Islet of Langerhans (tissue), 1 donor: ENCODE data around the gene FOXN1.

Source experiments
- FAIRE-seq: peaks from one replicate; lab custom pipeline; 2011; peaks lifted over from hg19 to GRCh38; lab: Jason Lieb, UNC

Gene FOXN1

DNA sequence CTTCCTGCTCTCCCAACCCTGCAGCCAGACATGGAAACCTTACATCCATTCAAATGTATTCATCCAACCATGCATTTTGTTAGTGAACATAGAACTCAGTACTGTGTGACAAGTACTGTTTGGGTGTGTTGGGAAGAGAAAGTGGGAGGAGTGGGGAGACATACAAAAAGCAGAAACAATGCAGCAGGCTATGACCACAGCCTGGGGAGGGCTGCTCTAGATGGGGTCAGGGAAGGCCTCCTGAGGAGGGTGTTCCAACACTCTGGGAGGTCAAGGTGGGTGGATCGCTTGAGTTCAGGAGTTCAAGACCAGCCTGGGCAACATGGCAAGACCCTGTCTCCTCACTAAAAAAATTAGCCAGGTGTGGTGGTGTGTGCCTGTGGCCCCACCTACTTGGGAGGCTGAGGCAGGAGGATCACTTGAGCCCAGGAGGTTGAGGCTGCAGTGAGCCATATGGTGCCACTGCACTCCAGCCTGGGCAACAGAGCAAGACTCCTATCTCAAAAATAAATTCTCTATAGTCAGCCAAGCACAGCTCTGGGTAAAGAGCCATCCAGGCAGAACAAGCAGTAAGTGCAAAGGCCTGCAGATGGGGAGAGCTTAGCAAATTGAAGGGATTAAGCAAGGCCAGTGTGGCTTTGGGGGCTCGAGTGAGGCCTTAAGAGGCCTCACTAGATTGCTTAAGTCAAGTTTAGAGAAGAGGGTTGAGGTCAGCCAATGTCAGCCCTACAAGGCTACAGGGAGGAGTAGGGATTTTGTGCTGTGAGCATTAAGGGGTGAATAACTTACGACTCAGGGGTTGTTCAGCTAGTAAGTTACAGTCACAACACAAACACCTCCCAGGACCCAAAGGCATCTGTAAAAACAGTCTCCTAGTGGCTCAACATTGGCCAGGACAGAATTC is 27.2 kb upstream of the FOXN1 start:
- FAIRE-seq: no peak

DNA sequence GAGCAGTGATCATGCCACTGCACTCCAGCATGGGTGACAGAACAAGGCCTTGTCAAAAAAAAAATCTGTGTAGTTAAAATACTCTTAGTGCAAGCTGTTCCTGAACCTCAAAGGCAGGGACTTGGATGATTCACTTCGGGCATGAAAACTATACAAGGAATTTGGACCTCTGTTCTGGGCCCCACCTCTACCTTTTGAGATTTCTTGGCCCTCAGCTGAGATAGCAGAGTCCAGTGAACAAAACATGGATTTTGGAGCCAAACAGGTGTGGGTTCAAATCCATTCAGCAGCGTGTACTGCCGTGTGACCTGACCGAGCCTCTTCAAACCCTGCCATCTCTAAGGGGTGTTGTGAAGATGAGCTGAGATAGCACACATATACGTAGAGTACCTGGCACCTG is 25.9 kb upstream of the FOXN1 start:
- FAIRE-seq: no peak

DNA sequence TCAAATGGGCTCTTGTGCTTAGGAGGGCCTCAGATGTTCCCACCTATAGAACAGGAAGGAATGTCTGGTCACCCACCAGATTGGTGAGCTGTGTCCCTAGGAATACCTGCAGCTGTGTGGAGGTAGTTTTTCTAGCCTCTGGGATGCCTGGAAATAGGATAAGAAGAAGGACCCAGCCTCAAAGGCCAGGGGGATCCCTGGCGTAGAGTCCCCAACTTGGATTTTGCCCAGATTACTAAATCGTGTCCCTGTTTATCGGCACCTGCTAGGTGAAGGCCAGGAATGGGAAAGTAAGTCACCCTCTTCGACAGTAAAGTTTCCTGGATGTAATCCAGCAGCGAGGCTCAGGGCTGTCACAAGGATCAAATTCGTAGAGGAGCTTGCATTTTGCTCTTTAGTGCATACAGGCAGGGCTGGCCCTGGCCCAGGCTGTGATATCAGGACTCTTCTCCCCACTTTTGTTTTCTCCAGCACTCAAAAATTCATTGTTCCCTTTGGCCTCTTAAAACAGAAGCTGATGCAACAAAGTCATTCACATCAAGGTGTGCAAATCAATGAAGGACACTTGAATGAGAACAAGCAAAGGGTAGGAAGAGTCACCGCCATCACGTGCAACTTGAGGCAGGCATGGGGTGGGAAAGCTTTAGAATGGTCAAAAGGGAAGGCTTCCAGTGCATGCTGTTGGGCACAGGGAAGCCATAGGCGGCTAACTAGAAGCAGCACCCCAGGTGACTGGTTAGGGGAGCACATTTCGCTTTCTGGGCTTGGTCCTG is 25.2 kb upstream of the FOXN1 start:
- no peak for FAIRE-seq

DNA sequence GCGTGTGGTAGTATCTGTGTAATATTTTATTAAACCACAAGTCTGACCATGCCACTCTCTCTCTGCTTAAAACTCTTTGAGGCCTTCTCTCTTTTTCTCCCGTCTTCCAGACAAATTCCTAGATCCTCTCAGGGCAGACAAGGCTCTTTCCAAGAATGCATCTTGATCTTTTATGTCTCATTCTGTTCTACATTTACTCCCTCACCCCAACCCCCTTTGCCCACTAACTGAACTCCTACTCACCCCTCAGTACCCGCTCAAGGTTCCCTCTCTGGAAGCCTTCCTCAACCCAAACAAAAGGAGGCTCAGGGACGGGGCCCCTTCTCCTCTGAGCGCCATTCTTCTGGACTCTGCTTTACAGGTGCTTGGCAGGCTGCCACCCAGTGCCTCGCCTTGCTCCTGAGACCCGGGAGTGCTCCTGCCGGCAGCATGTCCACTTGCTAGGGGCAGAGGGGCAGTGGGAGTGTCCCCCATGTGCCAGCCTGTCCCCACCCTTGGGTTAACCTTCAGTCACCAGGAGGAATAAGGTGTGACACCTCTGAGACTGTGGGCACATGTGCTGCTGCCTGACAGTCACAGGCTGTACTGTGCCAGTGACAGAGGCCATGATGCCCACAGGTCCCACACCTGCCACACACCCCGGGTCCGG is 23.5 kb upstream of the FOXN1 start:
- FAIRE-seq: no peak

DNA sequence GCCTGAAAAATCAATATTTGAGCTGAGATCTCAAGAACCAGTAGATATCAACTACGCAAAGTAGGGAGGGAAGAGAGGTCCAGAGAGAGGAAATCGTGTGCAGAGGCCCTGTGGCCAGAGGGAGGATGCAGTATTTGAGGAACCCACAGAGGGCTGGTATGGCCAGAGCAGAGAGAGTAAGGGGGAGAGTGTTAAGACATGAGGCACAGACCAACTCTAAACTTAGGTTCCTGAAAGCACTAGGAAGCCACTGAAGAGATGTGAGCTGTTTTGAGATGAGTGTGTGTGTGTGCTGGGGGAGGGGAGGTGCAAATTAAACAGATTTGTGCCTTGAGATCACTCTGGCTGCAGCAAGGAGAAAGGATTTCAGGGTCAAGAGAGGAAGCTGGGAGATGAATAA is 21.9 kb upstream of the FOXN1 start:
- FAIRE-seq: no peak

DNA sequence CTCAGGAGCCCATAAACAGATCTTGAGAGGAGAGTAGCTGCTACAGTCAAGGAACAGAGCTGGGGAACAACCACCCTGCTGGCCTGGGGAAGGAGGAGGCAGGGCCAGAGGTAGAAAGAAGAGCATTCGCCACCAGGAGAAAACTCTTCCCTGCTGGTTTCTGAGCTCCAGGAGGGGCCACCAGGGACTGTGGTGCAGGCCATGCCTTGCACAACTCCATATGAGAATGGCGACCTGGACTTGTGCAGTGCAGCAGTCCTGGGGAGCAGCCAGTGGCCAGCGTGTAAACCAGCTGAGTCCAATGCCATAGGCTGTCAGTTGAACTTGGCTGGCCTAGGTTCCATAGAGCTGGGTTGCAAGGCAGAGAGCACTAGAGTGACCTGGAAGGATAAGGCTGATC is 21.1 kb upstream of the FOXN1 start:
- no peak for FAIRE-seq

DNA sequence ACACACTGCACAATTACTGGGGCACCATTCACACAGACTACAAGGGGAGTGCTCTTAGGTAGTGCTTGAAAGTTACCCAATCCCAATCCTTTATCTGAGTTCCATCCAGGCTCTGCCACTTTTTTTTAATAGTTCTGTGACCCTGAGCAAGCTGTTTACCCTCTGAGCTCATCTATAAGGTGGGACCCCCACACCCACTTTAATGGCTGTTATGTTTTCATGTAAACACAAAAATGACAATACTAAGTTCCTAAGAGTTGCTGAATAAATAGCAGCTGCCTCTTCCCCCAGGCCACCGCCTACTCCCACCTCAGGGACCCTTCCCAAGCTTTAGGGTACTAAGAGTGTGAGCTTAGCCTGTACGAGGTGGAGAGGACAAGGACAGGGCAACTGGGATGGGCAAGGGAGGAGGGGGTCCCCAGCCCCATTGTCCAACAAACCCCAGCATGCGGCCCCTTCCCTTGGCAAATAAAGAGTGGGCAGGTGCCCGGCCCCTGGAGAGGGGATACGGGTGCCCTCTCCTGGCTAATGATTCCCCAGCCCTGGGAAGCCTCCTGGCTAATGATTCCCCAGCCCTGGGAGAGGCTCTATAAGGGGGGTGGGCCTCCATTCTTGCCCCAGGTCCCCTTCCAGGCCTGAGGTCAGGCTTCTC is 18.1 kb upstream of the FOXN1 start:
- no peak for FAIRE-seq

DNA sequence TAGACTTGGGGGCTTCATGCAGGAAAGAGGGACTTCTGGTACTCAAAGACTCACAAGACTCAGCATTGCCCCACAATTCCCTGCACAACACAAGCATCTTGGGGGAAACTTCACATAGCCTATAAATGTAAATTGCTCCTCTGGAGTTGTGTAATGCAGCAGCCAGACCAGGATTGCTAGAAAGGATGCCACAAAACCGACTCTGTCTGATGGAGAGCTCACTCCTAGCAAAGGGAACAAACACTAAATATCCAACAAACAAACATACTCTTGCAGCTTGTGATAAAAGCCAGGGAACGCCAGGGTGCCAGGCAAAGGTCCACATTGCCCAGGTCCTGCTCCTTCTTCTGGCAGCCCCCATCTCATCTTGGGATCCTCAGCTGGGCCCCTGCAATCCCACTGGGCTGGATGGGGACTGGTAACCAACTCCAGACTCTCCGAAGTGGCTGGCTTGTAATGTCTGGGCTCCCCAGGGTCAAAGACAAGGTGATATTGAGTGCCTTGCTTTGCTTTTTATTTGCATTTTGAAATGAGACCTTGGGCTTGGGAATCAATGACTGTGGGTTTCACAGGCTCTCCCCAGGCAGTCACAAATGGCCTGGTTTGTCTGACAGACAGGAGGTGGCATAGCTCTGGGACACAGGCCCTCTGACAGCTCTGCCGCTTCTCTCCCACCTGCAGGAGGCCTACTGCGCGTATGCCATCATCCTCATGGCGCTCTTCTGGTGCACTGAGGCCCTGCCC is 17.4 kb upstream of the FOXN1 start:
- FAIRE-seq: no peak

DNA sequence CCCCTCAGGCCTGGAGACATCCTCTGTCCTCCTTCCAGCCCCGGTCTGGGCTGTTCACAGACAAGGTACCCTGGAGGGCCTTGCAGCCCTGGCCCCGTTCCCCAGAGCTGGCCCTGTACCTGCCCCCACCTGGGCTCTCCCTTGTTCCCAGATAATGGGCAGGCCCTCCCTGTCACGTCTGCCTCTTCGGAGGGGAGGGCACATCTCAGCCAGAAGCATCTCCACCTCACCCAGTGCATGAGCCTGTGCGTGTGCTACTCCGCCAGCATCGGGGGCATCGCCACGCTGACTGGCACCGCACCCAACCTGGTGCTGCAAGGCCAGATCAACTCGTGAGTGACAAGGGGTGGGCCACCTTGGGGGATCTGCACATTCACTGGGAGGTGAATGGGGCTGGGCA is 14.9 kb upstream of the FOXN1 start:
- FAIRE-seq: no peak

DNA sequence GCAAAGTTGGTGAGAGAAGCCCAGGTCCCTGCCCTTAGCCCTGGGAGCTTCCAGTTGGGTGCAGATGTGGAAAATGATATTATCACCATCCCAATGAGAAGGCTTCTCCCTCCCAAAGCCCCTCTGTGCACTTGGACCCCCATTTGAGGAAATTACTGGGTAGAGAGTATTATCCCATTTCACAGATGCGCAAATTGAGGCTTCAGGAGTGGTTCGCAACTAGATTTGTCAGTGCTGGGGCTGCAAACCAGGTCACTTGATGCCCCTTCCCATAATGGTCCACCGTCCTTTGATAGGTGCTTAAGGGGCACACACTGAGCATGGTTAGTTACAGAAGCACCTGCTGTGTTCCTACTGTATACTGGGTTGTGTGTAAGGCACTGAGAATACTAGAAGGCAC is 14.3 kb upstream of the FOXN1 start:
- FAIRE-seq: no peak

DNA sequence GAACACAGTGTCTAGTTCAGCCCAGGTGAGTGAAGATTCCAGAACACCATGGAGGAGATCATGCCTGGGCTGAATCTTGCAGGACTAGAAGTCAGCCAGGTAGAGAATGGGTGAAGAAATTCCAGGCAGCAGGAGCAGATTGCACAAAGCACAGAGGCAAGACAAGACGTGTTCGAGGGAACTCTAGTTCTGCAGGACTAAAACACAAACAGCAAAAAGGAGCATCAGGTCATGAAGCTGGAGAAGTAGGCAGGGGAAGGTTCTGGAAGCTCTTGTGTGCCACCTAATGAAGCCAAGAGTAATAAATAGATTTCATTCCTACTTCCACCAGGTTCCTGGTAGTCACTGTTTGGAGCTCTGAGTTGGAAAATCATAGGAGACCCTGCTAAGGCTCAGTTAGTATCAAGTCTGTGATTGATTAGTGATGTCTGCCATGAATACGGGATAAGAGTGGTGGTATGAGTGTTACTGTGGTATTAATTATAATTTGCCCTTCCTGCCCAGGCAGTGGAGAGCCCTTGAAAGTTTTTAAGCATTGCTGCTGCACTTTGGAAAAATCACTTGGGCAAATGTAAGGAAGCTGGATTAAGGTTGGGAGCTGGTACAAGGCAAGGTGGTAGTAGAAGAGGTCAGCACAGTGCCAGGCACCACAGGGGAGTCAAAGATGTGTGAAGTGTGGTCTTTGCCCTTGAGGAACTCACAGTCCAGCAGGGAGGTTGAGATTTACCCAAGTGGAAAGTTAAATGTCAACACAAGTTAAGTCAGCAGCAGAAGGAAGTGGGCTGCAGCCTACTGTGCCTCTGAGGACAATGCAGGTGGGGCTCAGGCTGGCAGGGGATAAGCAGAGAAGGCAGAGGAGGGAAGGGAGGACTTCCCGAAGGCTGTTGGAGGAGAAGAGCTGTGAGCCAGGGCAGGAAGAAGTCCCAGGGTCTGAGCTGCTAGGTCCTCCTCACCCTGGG is 13.5 kb upstream of the FOXN1 start:
- FAIRE-seq: no peak

DNA sequence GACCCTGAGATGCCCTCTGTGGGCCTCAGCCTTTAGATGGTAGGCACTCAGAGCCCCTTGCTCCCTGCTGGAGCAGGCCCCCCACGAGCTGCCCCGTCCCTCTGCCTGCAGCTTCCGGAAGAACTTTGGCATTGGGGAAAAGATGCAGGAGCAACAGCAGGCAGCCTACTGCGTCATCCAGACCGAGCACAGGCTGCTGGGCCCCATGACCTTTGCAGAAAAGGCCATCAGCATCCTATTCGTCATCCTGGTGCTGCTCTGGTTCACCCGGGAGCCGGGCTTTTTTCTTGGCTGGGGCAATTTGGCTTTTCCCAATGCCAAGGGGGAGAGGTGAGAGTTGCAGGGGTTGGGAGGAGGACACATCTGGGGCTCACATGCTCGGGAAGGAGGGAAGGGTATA is 12.7 kb upstream of the FOXN1 start:
- FAIRE-seq: no peak

DNA sequence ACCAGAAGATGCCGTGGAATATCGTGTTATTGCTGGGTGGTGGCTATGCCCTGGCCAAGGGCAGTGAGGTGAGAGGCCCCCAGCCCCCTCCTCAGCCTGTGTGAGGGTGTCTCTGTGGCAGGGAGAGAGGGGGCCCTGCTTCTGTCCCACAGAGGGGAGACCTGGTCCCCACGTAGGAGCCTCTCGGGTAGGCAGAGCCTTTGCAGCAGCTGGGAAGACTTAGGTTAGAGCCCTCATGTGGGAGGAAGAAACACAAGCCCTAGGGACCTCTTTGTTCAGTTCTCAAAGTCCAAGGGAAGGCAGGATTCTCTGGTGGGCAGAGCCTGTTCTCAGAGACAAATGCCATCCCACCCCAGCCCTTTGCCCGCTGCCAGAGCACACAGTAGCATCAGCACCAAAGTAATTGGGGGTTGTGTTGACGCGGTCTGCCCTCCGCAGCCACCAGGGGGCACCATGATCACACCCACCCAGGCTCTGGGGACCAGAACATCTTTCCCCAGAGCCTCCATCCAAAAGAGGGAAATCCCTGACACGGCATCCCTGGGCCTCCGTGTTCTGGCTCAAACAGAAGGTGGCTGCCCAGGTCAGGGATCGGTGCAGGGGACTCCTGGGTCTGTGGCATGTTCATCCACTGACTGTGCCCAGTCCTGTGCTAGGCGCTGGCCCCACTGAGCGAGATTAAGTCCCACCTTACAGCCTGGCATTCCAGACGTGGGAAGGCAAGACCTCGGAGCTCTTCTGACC is 11.5 kb upstream of the FOXN1 start:
- no peak for FAIRE-seq

DNA sequence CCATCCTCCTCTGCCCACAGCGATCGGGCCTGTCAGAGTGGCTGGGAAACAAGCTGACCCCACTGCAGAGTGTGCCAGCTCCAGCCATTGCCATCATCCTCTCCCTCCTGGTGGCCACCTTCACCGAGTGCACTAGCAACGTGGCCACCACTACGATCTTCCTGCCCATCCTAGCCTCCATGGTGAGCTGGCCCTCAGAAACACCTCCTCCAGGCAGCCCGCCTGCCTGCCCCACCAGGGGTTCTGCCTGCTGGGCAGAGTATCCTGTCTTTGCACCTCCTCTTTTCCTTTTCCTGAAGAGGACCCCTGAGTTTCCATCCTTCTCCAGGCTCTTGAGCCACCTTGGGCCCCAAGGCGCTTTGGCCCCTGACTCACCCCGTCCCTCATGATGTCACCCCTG is 10.5 kb upstream of the FOXN1 start:
- no peak for FAIRE-seq

DNA sequence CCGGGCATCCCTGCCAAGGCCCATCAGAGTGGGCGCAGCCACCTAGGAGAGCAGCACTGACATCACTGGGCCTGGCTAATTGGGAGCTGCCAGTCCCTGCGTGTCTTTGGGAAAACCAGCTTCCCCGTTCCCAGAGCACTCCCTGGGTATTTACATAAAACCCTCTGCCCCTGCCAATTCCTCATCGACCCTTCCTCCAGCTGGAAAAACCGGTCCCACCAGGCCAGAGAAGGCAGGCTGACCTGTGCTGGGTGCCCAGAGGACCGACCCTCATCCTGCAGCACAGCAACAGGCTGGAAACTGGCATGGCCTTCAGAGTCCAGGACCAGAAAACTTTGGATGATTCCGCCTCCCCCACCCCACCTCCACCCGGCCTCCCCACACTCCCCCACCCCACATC is 8.2 kb upstream of the FOXN1 start:
- no peak for FAIRE-seq

DNA sequence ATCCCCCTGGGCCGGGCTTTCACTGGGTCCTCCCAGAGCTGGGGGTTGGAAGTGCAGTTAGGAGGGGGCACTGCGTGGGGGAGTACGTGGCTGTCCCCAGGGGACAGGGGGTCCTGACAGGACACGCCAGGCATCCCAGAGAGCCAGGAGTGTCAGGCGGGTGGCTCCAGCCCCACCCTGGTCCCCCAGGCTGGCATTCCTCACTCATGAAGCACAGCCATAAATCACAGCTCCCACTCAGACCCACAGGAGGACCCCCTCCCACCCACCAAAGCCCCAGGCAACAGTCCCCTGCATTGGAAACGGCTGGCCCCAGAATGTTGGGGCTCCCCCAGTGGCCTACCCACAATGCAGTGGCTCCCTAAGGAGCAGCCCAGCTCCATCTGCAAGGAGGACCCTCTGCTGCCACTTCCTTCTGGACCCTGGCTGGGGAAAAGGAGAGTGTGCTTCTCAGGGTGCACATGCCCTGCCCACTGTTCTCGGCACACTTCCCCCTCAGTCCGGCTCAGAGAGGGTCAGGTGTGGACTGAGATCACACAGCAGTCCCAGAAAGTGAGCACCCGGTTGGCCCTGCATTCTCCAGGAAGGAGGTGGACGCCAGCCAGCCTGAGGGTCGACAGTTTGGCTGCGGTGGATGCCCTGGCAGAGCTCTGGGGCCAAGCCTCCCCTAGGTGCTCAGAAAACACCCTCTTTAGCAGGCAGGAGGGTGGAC is 7.3 kb upstream of the FOXN1 start:
- FAIRE-seq: no peak

DNA sequence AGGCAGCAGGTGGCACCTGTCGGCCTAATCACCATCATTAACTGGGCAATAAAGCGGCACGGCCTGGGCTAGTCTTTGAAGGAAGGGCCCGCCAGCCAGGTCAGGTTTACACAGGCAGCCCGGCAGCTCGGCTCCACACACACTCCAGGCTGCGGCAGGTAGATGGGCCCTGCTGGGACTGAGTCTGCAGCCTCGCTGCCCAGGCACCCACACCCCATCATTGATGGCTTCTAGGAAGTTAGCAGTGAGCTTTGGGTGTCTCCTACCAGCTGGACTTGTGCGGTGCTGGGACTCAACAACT is 6.8 kb upstream of the FOXN1 start:
- no peak for FAIRE-seq

DNA sequence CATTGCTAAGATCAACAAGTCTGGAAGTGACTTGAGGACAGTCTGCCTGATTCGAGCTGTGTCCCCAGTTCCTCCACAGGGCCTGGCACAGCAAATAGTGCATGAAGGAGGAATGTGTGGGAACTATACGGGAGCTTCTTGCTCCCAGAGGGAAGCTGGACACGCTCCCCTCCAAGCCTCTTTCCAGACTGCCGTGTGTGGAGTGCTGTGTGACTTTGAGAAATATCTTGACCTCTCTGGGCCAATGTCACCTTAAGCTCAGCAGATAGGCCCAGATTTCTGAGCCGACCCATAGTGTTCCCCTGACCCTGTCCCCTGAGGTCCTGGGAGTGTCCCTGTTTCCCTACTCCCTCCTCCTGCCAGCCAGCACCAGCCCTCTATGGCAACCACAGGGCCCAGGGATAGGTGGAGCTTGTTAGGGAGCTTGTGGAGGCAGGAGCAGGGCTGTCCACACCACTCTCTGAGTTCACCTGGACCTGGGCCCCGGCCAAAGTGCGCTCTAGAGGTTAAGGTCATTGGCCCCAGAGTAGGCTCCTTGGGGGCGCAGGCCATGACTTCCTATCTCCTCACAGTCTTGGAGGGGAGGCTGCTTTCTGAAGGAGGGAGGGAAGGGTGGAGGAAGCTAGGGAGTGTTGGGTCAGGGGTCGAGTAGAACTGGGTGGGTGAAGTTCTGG is 6.3 kb upstream of the FOXN1 start:
- FAIRE-seq: no peak
